Astrocyte (in vitro differentiated cells and primary cell): ENCODE results near the gene STK4. TPM values are rescaled to one million over a fixed set of nuclear protein-coding genes. Genes with fewer than 3 reads are reported as not detected.

Experiments used
- DNase-seq: peaks from one replicate; pipeline ENCODE4 v3.0.0-alpha.2; 2010; ENCODE audit warnings: low read depth
- FAIRE-seq: peaks from 2 replicates; lab custom pipeline; 2011; peaks lifted over from hg19 to GRCh38; lab: Jason Lieb, UNC
- H2AFZ ChIP-seq: 2 replicates; pipeline ENCODE4 v1.6.0; 2012; ENCODE audit warnings: low read depth, low read length, inconsistent platforms
- H3K27ac ChIP-seq: 2 replicates; pipeline ENCODE4 v1.5.1; 2011; ENCODE audit warnings: low read depth, low read length, inconsistent platforms
- H3K27me3 ChIP-seq: 2 replicates; pipeline ENCODE4 v1.6.0; 2011; ENCODE audit warnings: low read length, inconsistent platforms; ENCODE audit not compliant: insufficient read depth
- H3K36me3 ChIP-seq: 2 replicates; pipeline ENCODE4 v1.5.1; 2011; ENCODE audit warnings: low read length, inconsistent platforms; ENCODE audit not compliant: insufficient read depth
- H3K4me1 ChIP-seq: 2 replicates; pipeline ENCODE4 v1.5.1; 2011; ENCODE audit warnings: low read length, inconsistent platforms; ENCODE audit not compliant: insufficient read depth
- H3K4me2 ChIP-seq: 2 replicates; pipeline ENCODE4 v1.6.0; 2012; ENCODE audit warnings: low read length, inconsistent platforms
- H3K4me3 ChIP-seq: 2 replicates; pipeline ENCODE4 v1.5.1; 2011; ENCODE audit warnings: low read depth, mild to moderate bottlenecking, low read length, inconsistent platforms; ENCODE audit not compliant: insufficient read depth
- H3K79me2 ChIP-seq: 2 replicates; pipeline ENCODE4 v1.6.0; 2012; ENCODE audit warnings: mild to moderate bottlenecking, low read length, inconsistent platforms; ENCODE audit not compliant: insufficient read depth
- H3K9ac ChIP-seq: 2 replicates; pipeline ENCODE4 v1.6.0; 2012; ENCODE audit warnings: mild to moderate bottlenecking, low read length, inconsistent platforms
- H3K9me3 ChIP-seq: 2 replicates; pipeline ENCODE4 v1.5.1; 2012; ENCODE audit warnings: low read depth, mild to moderate bottlenecking, low read length, inconsistent platforms; ENCODE audit not compliant: insufficient read depth
- H4K20me1 ChIP-seq: 2 replicates; pipeline ENCODE4 v1.6.0; 2012; ENCODE audit warnings: low read length, inconsistent platforms; ENCODE audit not compliant: insufficient read depth
- H3K27ac Mint-ChIP-seq: one replicate; pipeline ENCODE4 v1.8.0; 2021; ENCODE audit warnings: mild to moderate bottlenecking, mixed read lengths; ENCODE audit not compliant: unreplicated experiment
- H3K27me3 Mint-ChIP-seq: one replicate; pipeline ENCODE4 v1.8.0; 2021; ENCODE audit warnings: low read depth, mixed read lengths; ENCODE audit not compliant: unreplicated experiment
- H3K36me3 Mint-ChIP-seq: one replicate; pipeline ENCODE4 v1.8.0; 2021; ENCODE audit warnings: low read depth, mixed read lengths; ENCODE audit not compliant: unreplicated experiment
- H3K4me1 Mint-ChIP-seq: one replicate; pipeline ENCODE4 v1.8.0; 2021; ENCODE audit warnings: low read depth, mixed read lengths; ENCODE audit not compliant: unreplicated experiment
- H3K4me3 Mint-ChIP-seq: one replicate; pipeline ENCODE4 v1.8.0; 2021; ENCODE audit warnings: mild to moderate bottlenecking, moderate library complexity, mixed read lengths; ENCODE audit not compliant: unreplicated experiment
- H3K9me3 Mint-ChIP-seq: one replicate; pipeline ENCODE4 v1.8.0; 2021; ENCODE audit warnings: mild to moderate bottlenecking, mixed read lengths; ENCODE audit not compliant: unreplicated experiment
- EZH2 ChIP-seq: IDR thresholded peaks from 2 replicates; pipeline ENCODE4 v1.6.1; 2012; ENCODE audit warnings: mild to moderate bottlenecking, low read length, inconsistent platforms; ENCODE audit not compliant: insufficient read depth
- total RNA-seq: library from RNA; stranded (reverse); gene quantifications from 2 replicates; pipeline ENCODE4 v1.2.1, GENCODE V29; 2021
- TF ChIP-seq, protein P1 (sequence below): IDR thresholded peaks from 2 replicates; pipeline ENCODE4 v1.5.1; 2011; ENCODE audit warnings: low read depth, mild to moderate bottlenecking, inconsistent platforms, low read length, moderate library complexity; ENCODE audit not compliant: insufficient read depth

Gene STK4
- total RNA-seq, 1 donor from 2014 or later = 41.4 TPM

DNA sequence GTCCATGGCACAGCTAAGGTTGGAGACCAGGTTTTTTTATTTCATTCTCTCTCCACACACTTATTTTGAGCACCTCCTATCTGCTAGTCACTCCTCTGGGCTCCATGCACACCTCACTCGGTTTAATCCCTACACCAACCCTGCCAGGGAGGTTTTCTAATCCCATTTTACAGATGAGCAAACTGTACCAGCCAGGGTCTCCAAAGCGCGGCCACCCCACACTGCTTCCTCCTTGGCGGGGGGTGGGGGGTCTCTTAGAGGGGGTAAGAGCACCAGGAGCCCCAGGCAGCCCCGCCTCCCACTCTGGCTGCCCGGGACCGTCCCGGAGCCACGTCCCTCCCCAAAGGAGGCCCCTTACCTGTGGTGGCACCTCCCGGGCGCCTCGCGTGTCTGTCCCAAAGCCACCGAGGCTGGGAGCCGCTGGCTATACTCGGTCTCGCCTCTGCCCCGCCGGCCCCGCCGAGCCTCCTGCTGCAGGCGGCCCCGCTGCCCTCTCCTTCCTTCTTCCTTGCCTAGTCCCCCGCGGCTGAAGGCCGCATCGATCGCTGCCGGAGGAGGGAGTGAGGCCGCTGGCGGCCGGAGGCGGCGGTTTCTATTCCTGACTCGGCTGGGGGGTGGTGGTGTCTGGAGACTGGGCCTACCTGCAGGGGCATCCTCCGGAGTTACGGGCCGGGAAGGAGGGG lies 134.4 kb downstream of the STK4 start, which contains the start of gene KCNS1:
Gene KCNS1 (minus strand): TSS at position 565 of the 683 bp plus-strand sequence. CDS start 1,891 bp downstream, outside the sequence.
- peaks cover 29% of the 10 kb centered on the region for H3K27me3 ChIP-seq
- FAIRE-seq = no peak
- Mint-ChIP-seq H3K9me3 (no peaks in the 10 kb centered on the region), H3K4me1 (peaks cover 12% of the 10 kb centered on the region), H3K36me3 (peaks cover 4% of the 10 kb centered on the region), H3K27me3 (peaks cover 20% of the 10 kb centered on the region), H3K4me3 (peak within 1 kb of the TSS; percentile 75), H3K27ac (peak within 1 kb of the TSS; percentile 75)
- no peaks in the 10 kb centered on the region for H3K9me3 ChIP-seq
- peak within 1 kb of the TSS; percentile 69 for H2AFZ ChIP-seq
- H3K36me3 ChIP-seq = no peaks in the 10 kb centered on the region
- no peak within 1 kb of the TSS for H3K27ac ChIP-seq
- H3K4me2 ChIP-seq = peak within 1 kb of the TSS; percentile 71
- no peak for TF ChIP-seq EZH2
- TF ChIP-seq, protein P1, sequence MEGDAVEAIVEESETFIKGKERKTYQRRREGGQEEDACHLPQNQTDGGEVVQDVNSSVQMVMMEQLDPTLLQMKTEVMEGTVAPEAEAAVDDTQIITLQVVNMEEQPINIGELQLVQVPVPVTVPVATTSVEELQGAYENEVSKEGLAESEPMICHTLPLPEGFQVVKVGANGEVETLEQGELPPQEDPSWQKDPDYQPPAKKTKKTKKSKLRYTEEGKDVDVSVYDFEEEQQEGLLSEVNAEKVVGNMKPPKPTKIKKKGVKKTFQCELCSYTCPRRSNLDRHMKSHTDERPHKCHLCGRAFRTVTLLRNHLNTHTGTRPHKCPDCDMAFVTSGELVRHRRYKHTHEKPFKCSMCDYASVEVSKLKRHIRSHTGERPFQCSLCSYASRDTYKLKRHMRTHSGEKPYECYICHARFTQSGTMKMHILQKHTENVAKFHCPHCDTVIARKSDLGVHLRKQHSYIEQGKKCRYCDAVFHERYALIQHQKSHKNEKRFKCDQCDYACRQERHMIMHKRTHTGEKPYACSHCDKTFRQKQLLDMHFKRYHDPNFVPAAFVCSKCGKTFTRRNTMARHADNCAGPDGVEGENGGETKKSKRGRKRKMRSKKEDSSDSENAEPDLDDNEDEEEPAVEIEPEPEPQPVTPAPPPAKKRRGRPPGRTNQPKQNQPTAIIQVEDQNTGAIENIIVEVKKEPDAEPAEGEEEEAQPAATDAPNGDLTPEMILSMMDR = no peak
- no peak for DNase-seq
- no peak within 1 kb of the TSS for H3K4me3 ChIP-seq
- peaks cover 17% of the 10 kb centered on the region for H3K4me1 ChIP-seq
- H3K9ac ChIP-seq = peak within 1 kb of the TSS; percentile 13
- no peaks in the 10 kb centered on the region for H3K79me2 ChIP-seq
- no peaks in the 10 kb centered on the region for H4K20me1 ChIP-seq

DNA sequence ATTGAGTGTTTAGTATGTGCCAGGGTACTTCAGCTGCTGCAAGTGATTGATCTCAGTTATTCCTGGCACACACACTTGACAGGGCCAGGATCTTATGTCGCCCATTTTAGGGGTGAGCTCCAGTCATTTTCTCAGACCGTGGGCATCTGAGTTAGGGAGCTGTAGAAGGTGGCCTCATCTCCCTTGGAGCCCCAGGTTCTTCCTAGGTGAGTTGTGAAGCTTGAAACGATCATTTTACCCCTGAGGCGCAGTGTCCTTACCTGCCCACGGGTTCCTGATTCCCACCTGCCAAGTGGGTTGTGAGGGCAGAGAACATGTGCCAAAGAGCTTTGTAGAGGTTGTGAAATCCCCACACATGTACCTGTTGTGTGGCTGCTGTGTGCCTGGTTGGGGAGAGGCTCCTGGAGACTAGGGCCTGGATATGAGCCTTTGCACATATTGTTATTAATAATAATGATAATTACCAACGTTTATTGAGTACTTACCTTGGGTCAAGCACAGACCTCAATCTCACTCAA lies 135.1 kb downstream of the STK4 start:
- no peak for FAIRE-seq
- Histone ChIP-seq H3K4me2 (peak overlapping the region; percentile 71), H3K79me2 (no peaks in the 10 kb centered on the region), H3K9me3 (no peaks in the 10 kb centered on the region), H3K4me3 (no peak overlapping the region), H3K4me1 (peaks cover 17% of the 10 kb centered on the region), H2AFZ (no peak overlapping the region), H4K20me1 (no peaks in the 10 kb centered on the region), H3K9ac (peak overlapping the region; percentile 13), H3K27ac (no peak overlapping the region), H3K27me3 (peaks cover 25% of the 10 kb centered on the region), H3K36me3 (no peaks in the 10 kb centered on the region)
- peaks cover 20% of the 10 kb centered on the region for H3K27me3 Mint-ChIP-seq
- TF ChIP-seq, protein P1 = no peak
- DNase-seq = no peak
- H3K27ac Mint-ChIP-seq = peak overlapping the region; percentile 75
- H3K9me3 Mint-ChIP-seq = no peaks in the 10 kb centered on the region
- H3K36me3 Mint-ChIP-seq = peaks cover 4% of the 10 kb centered on the region
- no peak overlapping the region for H3K4me3 Mint-ChIP-seq
- peaks cover 12% of the 10 kb centered on the region for H3K4me1 Mint-ChIP-seq

DNA sequence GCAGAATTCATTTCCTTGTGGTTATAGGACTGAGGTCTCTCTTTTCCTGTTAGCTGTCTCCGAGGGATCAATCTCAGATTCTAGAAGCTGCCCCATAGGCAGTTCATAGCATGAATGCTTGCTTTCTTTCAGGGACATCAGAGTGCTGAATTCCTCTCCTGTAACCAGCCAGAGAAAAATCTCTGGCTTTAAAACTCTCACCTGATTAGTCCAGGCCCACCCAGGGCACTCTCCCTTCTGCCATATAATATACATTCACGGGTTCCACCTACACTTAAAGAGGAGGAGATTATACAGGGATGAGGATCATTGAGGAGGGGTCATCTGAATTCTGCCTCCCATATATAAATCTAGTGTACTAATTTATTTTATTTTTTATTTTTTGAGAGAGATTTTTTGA lies 136.8 kb downstream of the STK4 start:
- H3K4me1 ChIP-seq = peaks cover 13% of the 10 kb centered on the region
- H3K9me3 Mint-ChIP-seq = no peaks in the 10 kb centered on the region
- no peak overlapping the region for H3K4me3 Mint-ChIP-seq
- peaks cover 12% of the 10 kb centered on the region for H3K4me1 Mint-ChIP-seq
- H3K27me3 ChIP-seq = peaks cover 8% of the 10 kb centered on the region
- H3K4me3 ChIP-seq = no peak overlapping the region
- no peak overlapping the region for H3K27ac ChIP-seq
- no peaks in the 10 kb centered on the region for H3K36me3 ChIP-seq
- H3K4me2 ChIP-seq = no peak overlapping the region
- TF ChIP-seq EZH2 = no peak
- TF ChIP-seq, protein P1 = no peak
- H3K9me3 ChIP-seq = no peaks in the 10 kb centered on the region
- peaks cover 15% of the 10 kb centered on the region for H3K27me3 Mint-ChIP-seq
- DNase-seq = no peak
- no peaks in the 10 kb centered on the region for H4K20me1 ChIP-seq
- H3K79me2 ChIP-seq = no peaks in the 10 kb centered on the region
- no peak for FAIRE-seq
- no peak overlapping the region for H2AFZ ChIP-seq
- peaks cover 4% of the 10 kb centered on the region for H3K36me3 Mint-ChIP-seq
- H3K9ac ChIP-seq = no peak overlapping the region
- H3K27ac Mint-ChIP-seq = no peak overlapping the region
